Ovary (tissue), 9 donors: ENCODE results near the gene WIPF1. TPM values are rescaled to one million over a fixed set of nuclear protein-coding genes. Genes with fewer than 3 reads are reported as not detected.

Experiments
- DNase-seq, 5 donors: peaks; one replicate each; pipeline ENCODE4 v3.0.0-alpha.2; 2019 to 2020
- H3K27ac ChIP-seq, 2 donors: fragments of 200-600 bp; one replicate each; pipeline versions ENCODE4 v1.5.1 to v1.8.0; 2019 to 2022
- H3K27me3 ChIP-seq: fragments of 200-600 bp; one replicate; pipeline ENCODE4 v1.8.0; 2022
- H3K36me3 ChIP-seq: fragments of 200-600 bp; sonication (generic); one replicate; pipeline ENCODE4 v1.5.1; 2019
- H3K4me1 ChIP-seq: one replicate; pipeline ENCODE4 v1.8.1; 2013; ENCODE audit warnings: mild to moderate bottlenecking, moderate library complexity; ENCODE audit not compliant: insufficient read depth
- H3K4me3 ChIP-seq: fragments of 200-600 bp; sonication (generic); one replicate; pipeline ENCODE4 v1.5.1; 2017
- H3K9me3 ChIP-seq, 2 donors: fragments of 200-600 bp in 1 of 2; sonication (generic) in 1 of 2; one replicate each; pipeline versions ENCODE4 v1.5.1 to v1.8.1; 2013 to 2019; ENCODE audit warnings: mild to moderate bottlenecking in 1 of 2, moderate library complexity in 1 of 2
- CTCF ChIP-seq, 3 donors: fragments of 450-650 bp in 2 of 3; fragments of 200-600 bp in 1 of 3; IDR thresholded peaks; one replicate each; pipeline versions ENCODE4 v1.5.1 to v1.8.0; 2016 to 2022; ENCODE audit warnings: antibody characterized with exemption in 3 of 3, mild to moderate bottlenecking in 1 of 3
- EP300 ChIP-seq: sonication (generic); formaldehyde crosslinking; IDR thresholded peaks from one replicate; pipeline ENCODE4 v1.6.1; 2017; ENCODE audit warnings: antibody characterized with exemption
- POLR2A ChIP-seq: fragments of 450-650 bp; IDR thresholded peaks from one replicate; pipeline ENCODE4 v1.6.1; 2017; ENCODE audit warnings: antibody characterized with exemption, mild to moderate bottlenecking, moderate library complexity
- WGBS, 3 donors: extraction: QIAGEN DNeasy Blood & Tissue Kit in 1 of 3; methylation state at CpG; one replicate each; pipeline versions ENCODE4 v1.1.5 to v1.1.7; 2013 to 2017; 5-methylcytosine and 5-hydroxymethylcytosine counted together
- intact Hi-C, 4 donors: fragments of 100-400 bp; cut with DNase I; formaldehyde crosslinking; loops; one replicate each; pipeline versions ENCODE4 v1.11.0 to v1.15.1; 2022 to 2023
- polyA plus RNA-seq, 2 donors: library from polyadenylated mRNA; stranded (reverse); fragments of 200-250 nt in 1 of 2; fragments of 350-450 nt in 1 of 2; fragmentation: Illumina TruSeq in 1 of 2; extraction: RNeasy Lipid Tissue Mini Kit (QIAGEN cat#74804) in 1 of 2; gene quantifications; one replicate each; pipeline ENCODE4 v1.2.3, GENCODE V29; 2013 to 2014
- total RNA-seq, 7 donors: library from RNA; depleted of rRNA in 2 of 7; stranded (reverse); fragments of >200 nt in 2 of 7; fragmentation: NEBNext Ultra II Directional in 3 of 7; extraction: Animal tissue kit (Norgen Biotek cat#: 25700) in 3 of 7; gene quantifications; one replicate each; pipeline versions ENCODE4 v1.1.0 to v1.2.4, GENCODE V29; 2016 to 2023
- donor health status: DM: no; HTN: no; CAD: no; lungs with moderate emphysema.
- donor health status: DM: no; HTN: no; CAD: no.
- donor health status: Bipolar disorder and iron deficiency.
- donor health status: DM: yes; HTN: yes; CAD: no.
- donor health status: DM: no; HTN: no; CAD: no.
- donor health status: DM: yes; HTN: yes; CAD: no.

WIPF1 gene
- total and polyA plus RNA-seq, 9 donors: 9.7 to 42.6 (median 24.4) TPM

DNA sequence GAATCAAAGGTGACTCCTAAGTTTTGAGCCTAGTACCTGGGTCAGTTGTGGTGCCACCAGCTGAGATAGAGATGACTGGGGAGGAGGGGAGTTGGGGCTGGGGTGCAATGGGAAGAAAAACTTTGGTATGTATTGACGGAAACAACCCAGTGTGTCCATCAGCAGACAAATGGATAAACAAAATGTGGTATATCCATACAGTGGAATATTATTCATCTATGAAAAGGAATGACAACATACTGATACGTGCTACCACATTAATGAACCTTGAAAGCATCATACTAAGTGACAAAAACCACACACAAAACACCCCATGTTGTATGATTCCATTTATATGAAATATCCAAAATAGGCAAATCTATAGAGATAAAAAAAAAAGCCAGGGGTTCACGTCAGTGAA, 69.6 kb downstream of the WIPF1 start:
- 91 to 93% (median 92%) methylated on average over 3 of the region's 3 CpGs for WGBS, 3 donors
- no peaks in the 10 kb centered on the region for H3K4me1 ChIP-seq
- H3K27ac ChIP-seq: no peak overlapping the region
- H3K36me3 ChIP-seq: no peaks in the 10 kb centered on the region
- no peak for DNase-seq
- peaks cover 0 to 2% of the 10 kb centered on the region in 2 donors for H3K9me3 ChIP-seq
- intact Hi-C loops: loop anchor here in 1 of 4 donors (10.0 kb wide), 1 partner anchor 63 kb away; no protein-coding TSS in a partner anchor
- TF ChIP-seq CTCF (IDR thresholded peaks at IDR 0.05) (no peak), EP300 (no peak), POLR2A (no peak)
- no peak overlapping the region for H3K4me3 ChIP-seq
- no peaks in the 10 kb centered on the region for H3K27me3 ChIP-seq

- Histone ChIP-seq H3K27me3 (no peaks in the 10 kb centered on the region), H3K9me3 (peaks cover 0 to 2% of the 10 kb centered on the region in 2 donors), H3K36me3 (no peaks in the 10 kb centered on the region), H3K4me1 (no peaks in the 10 kb centered on the region), H3K27ac (no peak overlapping the region), H3K4me3 (no peak overlapping the region)
- no peak for TF ChIP-seq POLR2A
- no peak for TF ChIP-seq EP300
- no peak for TF ChIP-seq CTCF (IDR thresholded peaks at IDR 0.05)
- WGBS, 3 donors: 74 to 80% (median 77%) methylated on average over 3 of the region's 3 CpGs
- intact Hi-C loops: loop anchor here in 1 of 4 donors (10.0 kb wide), 1 partner anchor 62 kb away; no protein-coding TSS in a partner anchor
- no peak for DNase-seq
Observed at GRCh38 chr2:174527101-174527721, 70.4 kb downstream of the WIPF1 start.

DNA sequence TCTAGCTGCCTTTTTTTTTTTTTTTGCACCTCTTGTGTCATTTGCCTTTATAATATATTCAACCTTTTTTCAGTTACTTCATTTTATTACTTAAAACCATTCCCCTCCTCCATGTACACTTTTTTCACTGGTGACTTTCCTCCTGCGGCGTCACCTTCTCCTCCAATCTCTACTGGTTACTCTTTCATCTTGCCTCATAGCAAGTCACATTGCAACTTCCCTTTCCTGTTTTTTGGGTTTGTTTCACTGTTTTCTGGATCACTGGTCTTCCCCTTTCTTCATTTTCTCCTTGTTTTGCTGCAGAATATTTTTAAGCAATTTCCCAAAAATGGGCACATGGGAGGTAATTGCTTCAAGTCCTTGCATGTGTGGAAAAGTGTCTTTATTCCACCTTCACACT, 73.1 kb downstream of the WIPF1 start:
- Histone ChIP-seq H3K27ac (no peak overlapping the region), H3K36me3 (no peaks in the 10 kb centered on the region), H3K4me1 (no peaks in the 10 kb centered on the region), H3K9me3 (peaks cover 0 to 2% of the 10 kb centered on the region in 2 donors), H3K4me3 (no peak overlapping the region), H3K27me3 (no peaks in the 10 kb centered on the region)
- intact Hi-C loops: loop anchor here in 1 of 4 donors (10.0 kb wide), 1 partner anchor 60 kb away; no protein-coding TSS in a partner anchor
- DNase-seq: no peak
- WGBS, 3 donors: 87 to 94% (median 92%) methylated on average over 2 of the region's 2 CpGs
- TF ChIP-seq CTCF (IDR thresholded peaks at IDR 0.05) (no peak), POLR2A (no peak), EP300 (no peak)

DNA sequence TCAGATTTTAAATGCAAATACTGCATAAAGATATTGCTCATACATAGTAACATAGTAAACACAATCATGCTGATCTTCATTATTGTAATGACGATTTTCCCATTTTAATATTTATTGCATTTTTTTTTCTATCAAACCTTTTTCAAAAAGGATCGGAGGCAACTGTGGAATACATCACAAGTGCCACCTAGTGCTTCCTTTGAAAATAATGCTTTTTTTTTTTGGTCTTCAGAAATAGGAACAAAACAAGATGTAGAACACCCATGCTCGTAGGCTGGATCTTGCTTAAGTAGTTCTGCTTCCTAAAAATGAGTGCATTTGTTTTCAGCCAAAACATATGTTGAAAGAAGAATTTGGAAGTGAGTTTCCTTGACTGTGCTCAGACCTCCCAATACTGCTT, 75.1 kb downstream of the WIPF1 start:
- Histone ChIP-seq H3K4me1 (no peaks in the 10 kb centered on the region), H3K4me3 (no peak overlapping the region), H3K27me3 (no peaks in the 10 kb centered on the region), H3K9me3 (peaks cover 0 to 2% of the 10 kb centered on the region in 2 donors), H3K36me3 (no peaks in the 10 kb centered on the region), H3K27ac (no peak overlapping the region)
- intact Hi-C loops: loop anchor here in 1 of 4 donors (10.0 kb wide), 1 partner anchor 58 kb away; no protein-coding TSS in a partner anchor
- no peak for TF ChIP-seq POLR2A
- TF ChIP-seq CTCF (IDR thresholded peaks at IDR 0.05): peak in 1 of 3 donors; percentile 18
- no peak for TF ChIP-seq EP300
- no peak for DNase-seq
- 4 to 7% (median 7%) methylated on average over 3 of the region's 3 CpGs for WGBS, 3 donors
